Fibroblast of mammary gland (primary cell): ENCODE data around the gene PDXDC1.
"Not testable (repeated sequence)": the region's sequence is repeated elsewhere in the genome, so short reads cannot be mapped to it uniquely, and the experiment has no call there.

Source experiments
- DNase-seq: peaks from one replicate; pipeline ENCODE4 v3.0.0-alpha.2; 2010; ENCODE audit warnings: low read depth
- H3K4me3 ChIP-seq: 2 replicates; pipeline ENCODE4 v1.5.1; 2011; ENCODE audit warnings: low read depth, mild to moderate bottlenecking, low read length, moderate library complexity; ENCODE audit not compliant: control insufficient read depth
- TF ChIP-seq, protein P1 (sequence below): conservative IDR thresholded peaks from 2 replicates; pipeline ENCODE4 v1.5.1; 2011; ENCODE audit warnings: low read depth, low read length, inconsistent platforms; ENCODE audit not compliant: control insufficient read depth, insufficient read depth

Gene PDXDC1

GRCh38 chr16:14974656-14975417 lies at the start of gene PDXDC1:
PDXDC1 (plus strand) TSS chr16:14975026; CDS start chr16:14975200, 174 bp downstream.
- H3K4me3 ChIP-seq: peak within 1 kb of the TSS; percentile 68
- DNase-seq: peak; percentile 62

DNA sequence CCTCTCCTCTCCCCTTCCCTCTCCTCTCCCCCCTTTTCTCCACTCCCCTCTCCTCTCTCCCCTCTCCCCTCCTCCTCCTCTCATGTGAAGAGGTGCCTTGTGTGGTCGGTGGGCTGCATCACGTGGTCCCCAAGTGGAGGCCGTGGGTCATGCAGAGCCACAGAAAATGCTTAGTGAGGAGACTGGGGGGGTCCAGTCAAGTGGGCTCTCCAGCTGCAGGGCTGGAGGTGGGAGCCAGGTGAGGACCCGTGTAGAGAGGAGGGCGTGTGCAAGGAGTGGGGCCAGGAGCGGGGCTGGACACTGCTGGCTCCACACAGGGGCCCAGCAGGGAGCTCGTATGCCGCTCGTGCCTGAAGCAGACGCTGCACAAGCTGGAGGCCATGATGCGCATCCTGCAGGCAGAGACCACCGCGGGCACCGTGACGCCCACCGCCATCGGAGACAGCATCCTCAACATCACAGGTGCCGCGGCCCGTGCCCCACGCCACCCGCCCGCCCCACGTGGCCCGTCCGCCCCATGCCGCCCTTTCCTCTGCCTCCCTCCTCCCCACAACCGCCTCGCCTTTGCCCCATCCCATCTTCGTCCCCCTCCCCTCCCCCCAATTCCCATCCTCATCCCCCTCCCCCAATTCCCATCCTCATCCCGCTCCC lies 46.6 kb upstream of the PDXDC1 start:
- not testable (repeated sequence) for DNase-seq, H3K4me3 ChIP-seq

DNA sequence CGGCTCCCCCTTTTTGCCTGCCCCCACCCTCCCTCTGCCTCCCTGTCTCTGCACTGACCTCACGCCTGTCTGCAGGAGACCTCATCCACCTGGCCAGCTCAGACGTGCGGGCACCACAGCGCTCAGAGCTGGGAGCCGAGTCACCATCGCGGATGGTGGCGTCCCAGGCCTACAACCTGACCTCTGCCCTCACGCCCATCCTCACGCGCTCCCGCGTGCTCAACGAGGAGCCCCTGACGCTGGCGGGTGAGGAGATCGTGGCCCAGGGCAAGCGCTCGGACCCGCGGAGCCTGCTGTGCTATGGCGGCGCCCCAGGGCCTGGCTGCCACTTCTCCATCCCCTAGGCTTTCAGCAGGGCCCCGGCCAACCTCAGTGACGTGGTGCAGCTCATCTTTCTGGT lies 45.6 kb upstream of the PDXDC1 start:
- H3K4me3 ChIP-seq, DNase-seq: not testable (repeated sequence)

DNA sequence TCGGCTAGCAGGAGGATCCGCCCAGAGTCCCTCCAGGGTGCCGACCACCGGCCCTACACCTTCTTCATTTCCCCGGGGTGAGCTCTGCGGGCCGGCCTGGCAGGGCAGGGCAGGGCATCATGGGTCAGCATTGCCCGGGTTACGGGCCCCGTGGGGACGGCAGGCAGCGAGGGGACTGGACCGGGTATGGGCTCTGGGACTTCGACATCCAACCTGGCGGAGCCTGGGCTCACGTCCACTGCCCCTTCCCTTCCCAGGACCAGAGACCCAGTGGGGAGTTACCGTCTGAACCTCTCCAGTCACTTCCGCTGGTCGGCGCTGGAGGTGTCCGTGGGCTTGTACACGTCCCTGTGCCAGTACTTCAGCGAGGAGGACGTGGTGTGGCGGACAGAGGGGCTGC lies 44.6 kb upstream of the PDXDC1 start:
- H3K4me3 ChIP-seq, DNase-seq: not testable (repeated sequence)

- H3K4me3 ChIP-seq, DNase-seq: not testable (repeated sequence)
Measured at GRCh38 chr16:14930971-14931370, 43.9 kb upstream of the PDXDC1 start.

DNA sequence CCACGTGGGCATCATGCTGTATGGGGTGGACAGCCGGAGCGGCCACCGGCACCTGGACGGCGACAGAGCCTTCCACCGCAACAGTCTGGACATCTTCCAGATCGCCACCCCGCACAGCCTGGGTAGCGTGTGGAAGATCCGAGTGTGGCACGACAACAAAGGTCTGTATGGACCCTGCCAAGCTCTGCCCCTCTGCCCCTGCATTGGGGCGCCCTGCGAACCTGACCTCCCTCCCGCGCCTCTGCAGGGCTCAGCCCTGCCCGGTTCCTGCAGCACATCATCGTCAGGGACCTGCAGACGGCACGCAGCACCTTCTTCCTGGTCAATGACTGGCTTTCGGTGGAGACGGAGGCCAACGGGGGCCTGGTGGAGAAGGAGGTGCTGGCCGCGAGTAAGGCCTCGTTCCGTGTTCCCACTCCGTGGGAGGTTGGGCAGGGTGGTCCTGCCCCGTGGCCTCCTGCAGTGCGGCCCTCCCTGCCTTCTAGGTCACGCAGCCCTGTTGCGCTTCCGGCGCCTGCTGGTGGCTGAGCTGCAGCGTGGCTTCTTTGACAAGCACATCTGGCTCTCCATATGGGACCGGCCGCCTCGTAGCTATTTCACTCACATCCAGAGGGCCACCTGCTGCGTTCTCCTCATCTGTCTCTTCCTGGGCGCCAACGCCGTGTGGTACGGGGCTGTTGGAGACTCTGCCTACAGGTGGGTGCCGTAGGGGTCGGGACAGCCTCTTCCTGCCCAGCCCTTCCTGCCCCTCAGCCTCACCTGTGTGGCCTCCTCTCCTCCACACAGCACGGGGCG lies 42.0 kb upstream of the PDXDC1 start:
- DNase-seq, H3K4me3 ChIP-seq: not testable (repeated sequence)

DNA sequence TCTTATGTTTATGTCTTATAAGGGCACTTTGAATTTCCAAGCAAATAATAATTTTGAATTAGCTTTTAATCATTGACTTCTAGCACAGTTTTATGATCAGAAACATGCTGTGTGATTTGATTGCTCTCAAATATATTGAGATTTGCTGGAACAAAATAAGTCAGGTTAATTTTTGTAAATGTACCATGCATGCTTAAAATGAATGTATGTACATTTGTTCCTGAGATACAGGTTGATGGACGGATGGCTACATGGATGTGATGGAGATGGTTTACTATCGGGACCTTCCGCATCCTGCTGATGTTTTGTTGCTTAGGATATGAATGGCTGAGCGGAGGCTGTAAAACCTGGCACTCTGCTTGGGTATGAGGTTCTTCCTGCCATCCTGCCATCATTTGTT lies 37.7 kb upstream of the PDXDC1 start, which contains the start of gene NPIPA1:
NPIPA1 (plus strand) TSS at position 301 of the 400 bp plus-strand sequence; CDS start at position 301, 0 bp downstream.
- DNase-seq: not testable (repeated sequence)

GRCh38 chr16:14937994-14938393 lies 36.8 kb upstream of the PDXDC1 start:
- not testable (repeated sequence) for H3K4me3 ChIP-seq, DNase-seq

More for the DNA sequence above, 37.7 kb upstream of the PDXDC1 start, which contains the start of gene NPIPA1:
- H3K4me3 ChIP-seq: not testable (repeated sequence)

GRCh38 chr16:14942686-14943085 lies 32.1 kb upstream of the PDXDC1 start:
- not testable (repeated sequence) for H3K4me3 ChIP-seq, DNase-seq

DNA sequence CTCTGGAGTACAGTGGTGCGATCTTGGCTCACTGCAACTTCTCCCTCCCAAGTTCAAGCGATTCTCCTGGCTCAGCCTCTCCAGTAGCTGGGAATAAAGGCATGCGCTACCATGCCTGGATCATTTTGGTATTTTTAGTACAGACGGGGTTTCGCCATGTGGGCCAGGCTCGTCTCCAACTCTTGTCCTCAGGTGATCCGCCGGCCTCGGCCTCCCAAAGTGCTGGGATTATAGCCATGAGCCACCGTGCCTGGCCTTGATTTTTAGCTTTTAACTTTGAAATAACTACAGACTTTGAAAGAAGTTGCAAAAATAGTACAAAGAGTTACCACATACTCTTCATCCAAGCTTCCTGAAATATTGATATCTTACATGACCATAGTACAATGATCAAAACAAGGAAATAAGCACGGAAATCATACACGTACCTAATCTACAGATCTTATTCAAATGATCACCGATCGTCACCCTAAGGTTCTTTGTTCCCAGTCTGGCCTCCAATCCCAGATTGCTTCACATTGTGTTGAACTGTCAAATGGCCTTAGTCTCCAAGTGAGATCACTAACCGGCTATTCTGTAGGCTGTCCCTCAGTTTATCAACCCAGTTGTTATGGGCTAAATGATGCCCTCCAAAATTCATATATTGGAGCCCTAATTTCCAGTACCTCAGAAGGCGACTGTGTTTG lies 19.1 kb upstream of the PDXDC1 start:
- TF ChIP-seq, protein P1, sequence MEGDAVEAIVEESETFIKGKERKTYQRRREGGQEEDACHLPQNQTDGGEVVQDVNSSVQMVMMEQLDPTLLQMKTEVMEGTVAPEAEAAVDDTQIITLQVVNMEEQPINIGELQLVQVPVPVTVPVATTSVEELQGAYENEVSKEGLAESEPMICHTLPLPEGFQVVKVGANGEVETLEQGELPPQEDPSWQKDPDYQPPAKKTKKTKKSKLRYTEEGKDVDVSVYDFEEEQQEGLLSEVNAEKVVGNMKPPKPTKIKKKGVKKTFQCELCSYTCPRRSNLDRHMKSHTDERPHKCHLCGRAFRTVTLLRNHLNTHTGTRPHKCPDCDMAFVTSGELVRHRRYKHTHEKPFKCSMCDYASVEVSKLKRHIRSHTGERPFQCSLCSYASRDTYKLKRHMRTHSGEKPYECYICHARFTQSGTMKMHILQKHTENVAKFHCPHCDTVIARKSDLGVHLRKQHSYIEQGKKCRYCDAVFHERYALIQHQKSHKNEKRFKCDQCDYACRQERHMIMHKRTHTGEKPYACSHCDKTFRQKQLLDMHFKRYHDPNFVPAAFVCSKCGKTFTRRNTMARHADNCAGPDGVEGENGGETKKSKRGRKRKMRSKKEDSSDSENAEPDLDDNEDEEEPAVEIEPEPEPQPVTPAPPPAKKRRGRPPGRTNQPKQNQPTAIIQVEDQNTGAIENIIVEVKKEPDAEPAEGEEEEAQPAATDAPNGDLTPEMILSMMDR: no peak
- no peak overlapping the region for H3K4me3 ChIP-seq
- DNase-seq: no peak

- TF ChIP-seq, protein P1: no peak
- no peak overlapping the region for H3K4me3 ChIP-seq
- no peak for DNase-seq
Measured at GRCh38 chr16:14957576-14958322, 17.1 kb upstream of the PDXDC1 start.
